GM18508 (cell line): ENCODE data around the gene ATP6V1F.

Source experiments
- ATAC-seq: cut with Tn5 transposase; IDR thresholded peaks from one replicate; pipeline ENCODE4 v1.9.1; 2021; ENCODE audit warnings: moderate number of reproducible peaks; ENCODE audit not compliant: insufficient read depth, unreplicated experiment

Gene ATP6V1F

GRCh38 chr7:128880791-128881457, 18.3 kb downstream of the ATP6V1F start:
- no peak for ATAC-seq

- ATAC-seq: no peak
These were observed 18.9 kb downstream of the ATP6V1F start for GRCh38 chr7:128881458-128882125.

- no peak for ATAC-seq
These were observed 19.5 kb downstream of the ATP6V1F start for GRCh38 chr7:128882134-128882533.

- no peak for ATAC-seq
These were observed 21.2 kb downstream of the ATP6V1F start for GRCh38 chr7:128883622-128884448.

- ATAC-seq: no peak
These were observed 22.1 kb downstream of the ATP6V1F start for GRCh38 chr7:128884561-128885369.

- ATAC-seq: no peak
These were observed 22.9 kb downstream of the ATP6V1F start for GRCh38 chr7:128885370-128886187.

GRCh38 chr7:128886391-128887168, 23.9 kb downstream of the ATP6V1F start:
- ATAC-seq: no peak

GRCh38 chr7:128887169-128888038, 24.7 kb downstream of the ATP6V1F start:
- ATAC-seq: no peak

GRCh38 chr7:128888039-128888755, 25.5 kb downstream of the ATP6V1F start:
- no peak for ATAC-seq

- no peak for ATAC-seq
These were observed 26.1 kb downstream of the ATP6V1F start for GRCh38 chr7:128888756-128889095.

GRCh38 chr7:128889121-128889520, 26.5 kb downstream of the ATP6V1F start:
- ATAC-seq: no peak

- no peak for ATAC-seq
These were observed 27.9 kb downstream of the ATP6V1F start for GRCh38 chr7:128890306-128891109.

- ATAC-seq: no peak
These were observed 28.7 kb downstream of the ATP6V1F start for GRCh38 chr7:128891110-128891941.

- no peak for ATAC-seq
These were observed 29.2 kb downstream of the ATP6V1F start for GRCh38 chr7:128891942-128892269.

- ATAC-seq: no peak
These were observed 30.0 kb downstream of the ATP6V1F start for GRCh38 chr7:128892521-128893250.
